Stimulated activated CD4-positive, alpha-beta T cell treated with anti-CD3 and anti-CD28 coated beads, TNF-alpha, amount 100 ng/mL, for 4 hours (primary cell): ENCODE results near the gene PSENEN.
A peak's percentile ranks its signal among the peaks of the same experiment; 100 is the strongest.

Source experiments
- DNase-seq, 3 experiments: peaks; one replicate each; pipeline ENCODE4 v3.0.0-alpha.2; 2020; ENCODE audit warnings: low read depth in 3 of 3

The PSENEN gene

DNA sequence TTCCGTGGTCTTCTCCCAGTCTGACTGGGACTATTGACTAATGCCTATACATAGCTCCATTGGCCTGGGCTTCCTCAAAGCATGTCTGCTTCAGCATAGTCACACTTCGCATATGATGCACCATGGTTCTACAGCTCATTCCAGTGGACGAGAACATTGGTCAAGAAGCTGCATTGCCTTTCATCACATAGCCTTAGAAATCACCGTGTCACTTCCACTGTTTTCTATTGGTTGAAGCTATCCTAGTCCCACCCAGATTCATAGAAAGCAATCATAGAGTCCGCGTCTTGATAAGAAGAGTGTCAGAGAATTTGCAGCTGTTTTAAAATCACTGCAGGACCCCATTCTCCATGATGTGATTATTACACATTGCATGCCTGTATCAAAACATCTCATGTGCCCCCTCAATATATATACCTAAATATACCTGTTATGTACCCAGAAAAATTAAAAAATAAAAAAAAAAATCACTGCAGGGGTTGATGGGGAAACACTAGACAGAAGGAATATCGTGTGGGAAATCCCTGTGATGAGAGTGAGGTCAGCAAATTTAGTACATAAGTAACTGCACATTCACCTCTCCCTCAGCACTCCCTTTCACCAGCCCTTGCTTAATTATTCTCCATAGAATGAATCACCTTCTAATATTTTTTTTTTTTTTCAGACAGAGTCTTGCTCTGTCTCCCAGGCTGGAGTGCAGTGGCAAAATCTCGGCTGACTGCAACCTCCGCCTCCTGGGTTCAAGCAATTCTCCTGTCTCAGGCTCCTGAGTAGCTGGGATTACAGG, 27.8 kb downstream of the PSENEN start:
- DNase-seq: no peak

- no peak for DNase-seq
Measured at GRCh38 chr19:35774274-35775045, 29.0 kb downstream of the PSENEN start.

DNA sequence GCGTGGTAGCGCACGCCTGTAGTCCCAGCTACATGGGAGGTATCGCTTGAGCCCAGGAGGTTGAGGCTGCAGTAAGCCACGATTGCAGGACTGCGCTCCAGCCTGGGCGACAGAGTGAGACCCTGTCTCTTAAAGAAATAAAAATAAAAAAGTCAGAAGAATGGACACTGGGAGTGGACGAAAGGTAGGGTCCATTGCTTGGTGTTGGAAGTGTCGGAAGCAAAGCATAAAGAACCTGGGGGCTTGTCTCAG, 29.5 kb downstream of the PSENEN start:
- no peak for DNase-seq

- DNase-seq: peak; percentile 97 to 98 (median 97)
Measured at GRCh38 chr19:35775298-35776101, 30.0 kb downstream of the PSENEN start, which contains the start of gene ARHGAP33. Gene ARHGAP33, plus strand, starts transcription at chr19:35775564. Its CDS starts 95 bp downstream, at chr19:35775659.

- no peak for DNase-seq
Measured at GRCh38 chr19:35776102-35776788, 30.8 kb downstream of the PSENEN start.

DNA sequence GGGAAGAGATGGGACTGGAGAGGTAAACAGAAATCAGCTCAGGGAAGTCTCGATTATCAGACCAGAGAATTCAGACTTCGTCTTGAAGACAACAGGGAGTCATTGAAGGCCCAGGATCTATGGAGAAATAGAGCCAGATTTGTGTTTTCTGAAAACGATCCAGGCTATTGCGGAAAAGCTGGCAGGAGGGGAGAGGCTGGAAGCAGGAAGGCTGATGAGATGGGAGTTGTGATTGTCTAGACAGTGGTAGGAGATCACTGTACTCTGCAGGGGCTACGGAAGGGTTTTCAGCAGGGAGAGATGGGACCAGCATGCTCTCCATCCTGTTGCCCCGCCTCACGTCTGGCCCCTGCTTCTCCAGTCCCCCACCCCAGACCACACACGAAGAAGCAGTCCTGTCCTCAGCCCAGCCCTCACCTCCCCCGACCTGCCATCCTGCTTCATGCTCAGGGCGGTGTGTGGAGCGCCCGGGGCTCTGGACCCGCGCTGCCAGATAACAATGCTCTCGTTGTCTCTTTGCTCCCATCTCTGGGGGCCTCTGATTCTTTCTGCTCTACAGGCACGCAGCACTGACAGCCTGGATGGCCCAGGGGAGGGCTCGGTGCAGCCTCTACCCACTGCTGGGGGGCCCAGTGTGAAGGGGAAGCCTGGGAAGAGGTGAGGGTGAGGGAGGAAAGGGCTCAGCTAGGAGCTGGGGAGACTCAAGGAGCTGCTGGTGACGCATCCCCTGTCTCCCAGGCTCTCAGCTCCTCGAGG, 31.8 kb downstream of the PSENEN start:
- no peak for DNase-seq

- no peak for DNase-seq
Measured at GRCh38 chr19:35777961-35778360, 32.5 kb downstream of the PSENEN start.

- DNase-seq: no peak
Measured at GRCh38 chr19:35779033-35779432, 33.6 kb downstream of the PSENEN start.

DNA sequence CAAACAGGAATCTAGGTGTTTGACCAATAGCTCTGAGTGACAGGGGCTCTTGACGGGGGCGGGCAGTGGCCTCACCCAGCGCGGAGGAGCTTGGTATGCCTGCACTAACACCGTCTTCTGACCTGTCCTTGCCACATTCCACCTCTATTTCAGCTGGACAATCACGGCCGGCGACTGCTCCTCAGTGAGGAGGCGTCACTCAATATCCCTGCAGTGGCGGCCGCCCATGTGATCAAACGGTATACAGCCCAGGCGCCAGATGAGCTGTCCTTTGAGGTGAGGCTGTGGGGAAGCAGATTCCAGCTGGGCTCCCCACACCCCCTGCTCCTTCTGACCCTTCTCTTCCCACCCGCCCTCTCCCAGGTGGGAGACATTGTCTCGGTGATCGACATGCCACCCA, 34.6 kb downstream of the PSENEN start:
- no peak for DNase-seq

DNA sequence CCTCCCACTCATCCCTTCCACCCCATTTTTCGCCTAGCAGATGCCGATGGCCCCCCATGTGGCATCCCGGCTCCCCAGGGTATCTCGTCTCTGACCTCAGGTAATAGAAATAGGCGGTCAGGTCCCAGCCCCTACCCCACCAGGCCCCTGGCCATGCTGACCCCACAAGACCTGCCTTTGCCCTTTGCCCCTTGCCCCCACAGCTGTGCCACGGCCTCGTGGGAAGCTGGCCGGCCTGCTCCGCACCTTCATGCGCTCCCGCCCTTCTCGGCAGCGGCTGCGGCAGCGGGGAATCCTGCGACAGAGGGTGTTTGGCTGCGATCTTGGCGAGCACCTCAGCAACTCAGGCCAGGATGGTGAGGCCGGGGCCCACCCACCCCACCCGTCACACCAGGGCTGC, 35.3 kb downstream of the PSENEN start:
- DNase-seq: no peak

DNA sequence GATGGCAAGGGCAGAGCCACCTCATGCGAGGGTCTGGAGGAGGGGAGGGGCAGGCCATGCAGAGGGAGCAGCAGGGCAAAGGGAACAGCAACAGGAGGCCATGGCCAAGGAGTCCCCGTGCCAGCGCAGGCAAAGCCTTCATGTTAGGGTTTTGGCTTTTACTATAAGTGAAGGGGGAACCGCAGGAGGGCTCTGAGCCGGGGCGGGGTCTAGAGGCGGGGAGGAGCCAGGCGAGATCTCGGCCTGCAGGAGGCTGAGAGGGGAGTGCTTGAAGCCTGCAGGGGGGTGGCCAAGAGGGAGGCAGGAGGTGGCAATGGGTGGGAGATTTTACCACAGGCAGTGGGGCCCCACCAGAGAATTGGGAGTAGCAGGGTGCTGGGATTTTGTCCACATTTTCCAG, 36.2 kb downstream of the PSENEN start:
- DNase-seq: no peak

- DNase-seq: no peak
Measured at GRCh38 chr19:35782589-35782988, 37.1 kb downstream of the PSENEN start.

GRCh38 chr19:35783469-35784434, 38.3 kb downstream of the PSENEN start:
- DNase-seq: no peak

DNA sequence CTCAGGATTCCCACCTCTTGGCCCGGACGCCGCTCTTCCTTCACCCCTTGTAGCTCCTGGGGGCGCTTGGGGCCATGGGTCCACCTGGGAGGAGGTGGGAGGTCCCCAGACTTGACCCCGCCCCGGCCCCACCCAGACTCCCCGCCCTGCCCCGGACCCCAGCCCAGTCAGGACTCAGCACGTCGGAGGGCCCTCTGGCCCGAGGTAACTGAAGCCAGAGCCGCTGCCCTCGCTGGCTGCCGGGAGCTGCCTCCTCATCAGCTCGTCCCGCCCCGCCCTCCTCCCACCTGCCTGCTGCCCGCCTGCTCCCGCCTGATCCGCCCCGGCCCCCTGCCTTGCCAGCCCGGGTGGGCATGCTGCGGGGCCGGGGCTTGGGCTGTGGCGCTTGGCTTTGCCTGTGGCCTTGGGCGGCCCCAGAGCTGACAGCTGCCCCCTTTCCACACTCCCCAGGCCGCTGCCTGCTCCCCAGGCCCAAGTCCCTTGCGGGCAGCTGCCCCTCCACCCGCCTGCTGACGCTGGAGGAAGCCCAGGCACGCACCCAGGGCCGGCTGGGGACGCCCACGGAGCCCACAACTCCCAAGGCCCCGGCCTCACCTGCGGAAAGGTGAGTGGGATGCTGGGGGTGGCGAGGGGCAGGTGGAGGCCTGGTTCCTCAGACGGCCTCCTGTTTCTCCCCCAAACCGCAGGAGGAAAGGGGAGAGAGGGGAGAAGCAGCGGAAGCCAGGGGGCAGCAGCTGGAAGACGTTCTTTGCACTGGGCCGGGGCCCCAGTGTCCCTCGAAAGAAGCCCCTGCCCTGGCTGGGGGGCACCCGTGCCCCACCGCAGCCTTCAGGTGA, 39.3 kb downstream of the PSENEN start:
- no peak for DNase-seq

- DNase-seq: no peak
Measured at GRCh38 chr19:35785339-35785627, 39.8 kb downstream of the PSENEN start.

- no peak for DNase-seq
Measured at GRCh38 chr19:35786299-35787160, 41.1 kb downstream of the PSENEN start.

- DNase-seq: no peak
Measured at GRCh38 chr19:35787227-35787799, 41.9 kb downstream of the PSENEN start.
